Ecto neural progenitor cell (in vitro differentiated cells): ENCODE measurements around the gene RASA3.
"Not testable (repeated sequence)": the region's sequence is repeated elsewhere in the genome, so short reads cannot be mapped to it uniquely, and the experiment has no call there.

ENCODE experiments used
- DNase-seq: peaks from one replicate; pipeline ENCODE4 v3.0.0-alpha.2; 2018; ENCODE audit warnings: low spot score

The RASA3 gene

GRCh38 chr13:114132419-114133121 lies at the start of gene RASA3:
RASA3 (minus strand) TSS chr13:114132623; CDS start chr13:114132489, 134 bp downstream.
- DNase-seq: peak; percentile 89

DNA sequence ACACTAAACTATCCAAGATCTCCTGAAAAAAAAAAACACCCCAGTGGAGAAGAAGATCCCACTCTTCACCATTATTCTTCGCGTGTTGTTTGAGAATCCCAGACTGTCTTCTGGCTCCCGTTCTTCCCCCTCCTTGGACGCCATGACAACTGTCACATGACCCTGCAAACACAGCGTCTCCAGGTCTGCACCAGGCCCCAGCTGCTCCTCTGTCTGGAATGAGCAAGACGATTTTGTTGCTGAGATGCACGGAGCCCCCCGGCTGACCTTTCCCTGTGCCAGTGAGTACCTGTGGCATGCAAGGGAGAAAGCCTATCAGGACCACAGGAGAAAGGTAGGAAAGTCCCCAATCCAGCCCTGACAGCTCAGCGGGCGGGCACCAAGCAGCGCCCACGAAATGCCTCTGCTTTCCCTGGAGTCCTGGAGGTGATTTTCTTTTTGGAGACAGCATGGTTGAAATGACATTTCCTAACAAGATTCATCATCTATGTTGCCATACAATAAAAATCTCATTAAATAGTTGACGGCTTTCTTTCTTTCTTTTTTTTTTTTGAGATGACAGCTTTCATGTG lies 46.8 kb upstream of the RASA3 start, which contains the start of gene CFAP97D2:
Gene CFAP97D2, plus strand, starts transcription at position 171 of the 572 bp plus-strand sequence. Its CDS starts 74 bp downstream, at position 245.
- DNase-seq: no peak

DNA sequence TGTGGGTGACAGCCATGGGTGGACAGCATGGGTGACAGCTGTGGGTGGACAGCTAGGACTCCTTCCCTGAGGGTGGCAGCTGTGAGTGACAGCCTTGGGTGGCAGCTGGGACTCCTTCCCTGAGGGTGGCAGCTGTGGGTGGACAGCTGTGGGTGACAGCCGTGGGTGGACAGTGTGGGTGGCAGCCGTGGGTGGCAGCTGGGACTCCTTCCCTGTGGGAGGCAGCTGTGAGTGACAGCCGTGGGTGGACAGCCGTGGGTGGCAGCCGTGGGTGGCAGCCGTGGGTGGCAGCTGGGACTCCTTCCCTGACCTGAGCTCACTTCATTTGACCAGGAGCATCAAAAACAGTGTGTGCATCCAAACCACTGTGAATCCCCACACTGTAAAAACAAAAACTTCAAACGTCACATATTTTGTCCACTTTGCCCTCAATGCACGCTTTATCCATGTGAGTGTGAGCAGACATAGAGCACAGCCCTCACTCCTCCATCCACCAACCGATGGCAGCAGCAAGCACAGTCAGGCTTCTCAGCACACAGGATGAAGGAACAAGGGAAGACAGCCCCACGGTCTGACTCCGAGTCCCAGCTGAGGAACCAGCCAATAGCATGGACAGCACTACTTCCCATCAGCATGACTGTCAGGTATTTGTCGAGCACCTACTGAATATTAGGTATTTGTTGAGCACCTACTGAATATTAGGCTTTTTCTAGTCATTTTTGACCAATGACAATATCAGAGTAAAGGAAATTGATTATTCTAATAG lies 45.0 kb upstream of the RASA3 start:
- DNase-seq: no peak

GRCh38 chr13:114176359-114176902 lies 44.0 kb upstream of the RASA3 start:
- not testable (repeated sequence) for DNase-seq

- no peak for DNase-seq
Measured at GRCh38 chr13:114174529-114174961, 42.1 kb upstream of the RASA3 start.

- DNase-seq: no peak
Measured at GRCh38 chr13:114173745-114174144, 41.3 kb upstream of the RASA3 start.

DNA sequence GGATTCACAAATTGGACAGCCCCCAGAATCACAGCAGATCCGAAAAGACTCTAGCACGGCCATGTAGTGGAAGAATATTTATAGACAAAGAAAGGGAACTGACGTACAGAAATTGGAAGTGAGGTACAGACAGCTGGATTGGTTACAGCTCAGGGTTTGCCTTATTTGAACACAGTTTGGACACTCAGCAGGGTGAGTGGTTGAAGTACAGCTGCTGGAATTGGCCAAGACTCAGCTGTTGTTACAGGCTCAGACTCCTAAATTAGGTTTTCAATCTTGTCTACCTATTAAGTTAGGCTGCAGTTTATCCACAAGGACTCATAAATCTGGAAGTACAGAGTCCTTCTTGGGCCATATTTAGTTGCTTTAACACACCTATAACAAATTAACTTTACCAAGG lies 40.8 kb upstream of the RASA3 start:
- no peak for DNase-seq

- no peak for DNase-seq
Measured at GRCh38 chr13:114167885-114168284, 35.5 kb upstream of the RASA3 start.

GRCh38 chr13:114167426-114167825 lies 35.0 kb upstream of the RASA3 start:
- no peak for DNase-seq

- no peak for DNase-seq
Measured at GRCh38 chr13:114166381-114167131, 34.1 kb upstream of the RASA3 start.

DNA sequence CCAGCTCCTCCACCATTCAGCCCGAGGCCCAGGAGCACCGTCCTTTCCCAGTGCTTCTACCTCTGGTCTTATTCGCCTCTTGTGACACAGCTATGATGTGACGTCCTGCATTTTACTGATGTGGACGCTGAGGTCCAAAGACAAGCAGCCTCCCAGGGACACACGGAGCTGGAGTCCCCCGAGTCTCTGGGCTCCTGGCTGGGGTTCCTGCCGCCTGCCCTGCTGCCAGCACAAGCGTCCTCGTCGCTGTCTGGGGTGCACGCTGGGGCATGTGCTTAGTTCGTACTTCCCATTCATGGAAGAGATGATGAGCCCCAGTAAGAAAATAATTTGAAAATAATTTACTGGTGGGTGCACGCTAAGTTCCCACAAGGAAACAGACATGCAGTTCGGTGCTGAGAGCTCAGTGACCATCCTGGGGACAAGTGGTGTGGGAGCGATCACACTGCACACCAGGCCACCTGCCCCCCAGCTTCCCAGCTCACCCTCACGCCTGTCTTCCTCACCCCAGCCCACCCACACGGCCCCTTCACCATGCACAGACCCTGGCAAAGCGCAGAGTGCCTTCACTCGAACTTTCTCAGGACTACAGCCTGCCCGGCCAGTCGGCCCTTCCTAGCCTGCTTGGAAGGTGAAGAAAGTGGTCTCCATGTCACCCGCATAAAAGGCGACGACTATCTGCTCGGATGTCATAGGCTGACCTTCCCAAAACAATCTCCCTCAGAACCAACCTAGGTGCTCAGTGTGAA lies 32.4 kb upstream of the RASA3 start:
- no peak for DNase-seq

- DNase-seq: no peak
Measured at GRCh38 chr13:114164053-114164452, 31.6 kb upstream of the RASA3 start.

DNA sequence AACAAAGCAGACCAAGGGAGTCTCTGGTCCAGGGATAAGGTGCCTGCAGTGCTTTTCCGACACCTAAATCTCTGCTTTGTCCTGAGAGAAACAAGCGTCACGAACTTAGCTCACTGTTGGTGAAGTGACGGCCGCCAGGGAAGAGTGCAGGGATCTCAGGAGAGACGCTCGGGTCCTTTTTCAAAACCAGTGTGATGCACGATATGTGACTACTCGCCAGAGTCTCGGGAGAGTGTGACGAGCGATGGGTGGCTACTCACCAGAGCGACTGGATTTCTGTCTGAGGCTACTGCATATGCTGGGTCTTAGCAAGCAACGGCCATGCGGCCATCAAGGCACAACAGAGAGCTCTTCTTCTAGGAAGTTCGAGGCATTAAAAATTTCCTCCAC lies 30.1 kb upstream of the RASA3 start:
- peak; percentile 32 for DNase-seq

DNA sequence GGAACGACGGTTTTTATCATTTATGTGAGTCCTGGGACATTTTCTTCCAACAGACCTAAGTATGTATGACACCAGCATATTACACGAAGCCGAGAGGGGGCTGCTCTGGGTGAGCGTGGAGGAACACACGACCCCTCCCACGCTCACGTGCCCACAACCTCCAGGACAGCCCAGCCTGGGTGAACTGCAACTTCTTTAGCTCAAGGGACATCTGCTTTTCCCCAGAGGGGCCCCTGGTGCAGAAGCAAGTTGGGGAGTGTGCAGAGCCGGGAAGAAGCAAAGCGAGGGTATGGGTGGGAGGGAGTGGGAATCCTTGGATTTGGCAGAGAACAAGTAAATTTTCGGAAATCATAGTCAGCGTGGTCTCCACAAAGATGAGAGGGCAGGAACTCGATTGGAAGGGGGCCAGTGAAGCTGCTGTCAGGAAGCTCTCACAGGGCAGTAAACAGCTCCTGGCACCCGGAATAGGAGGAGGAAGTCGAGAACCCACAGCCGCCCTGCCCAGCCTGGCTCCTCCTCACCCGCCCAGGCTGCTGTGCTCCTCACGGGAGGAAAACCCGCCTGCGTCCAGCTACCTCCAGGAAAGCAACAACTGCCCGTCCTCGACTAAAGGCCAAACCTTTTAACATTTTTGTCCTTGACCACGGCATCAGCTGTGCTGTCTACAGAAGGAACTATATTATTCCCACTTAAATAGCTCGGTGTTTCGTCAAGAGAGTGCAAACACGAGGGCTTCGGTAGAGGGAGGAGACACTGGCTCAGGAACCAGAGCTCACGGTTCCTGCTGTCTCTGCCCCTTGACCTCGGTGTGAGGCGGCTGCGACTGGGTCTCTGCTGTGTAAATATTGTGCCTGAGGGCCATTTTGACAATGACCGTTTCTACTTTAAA lies 29.5 kb upstream of the RASA3 start:
- DNase-seq: peak; percentile 37

GRCh38 chr13:114161028-114161556 lies 28.7 kb upstream of the RASA3 start:
- peak; percentile 34 for DNase-seq

- DNase-seq: not testable (repeated sequence)
Measured at GRCh38 chr13:114158869-114159666, 26.6 kb upstream of the RASA3 start.

DNA sequence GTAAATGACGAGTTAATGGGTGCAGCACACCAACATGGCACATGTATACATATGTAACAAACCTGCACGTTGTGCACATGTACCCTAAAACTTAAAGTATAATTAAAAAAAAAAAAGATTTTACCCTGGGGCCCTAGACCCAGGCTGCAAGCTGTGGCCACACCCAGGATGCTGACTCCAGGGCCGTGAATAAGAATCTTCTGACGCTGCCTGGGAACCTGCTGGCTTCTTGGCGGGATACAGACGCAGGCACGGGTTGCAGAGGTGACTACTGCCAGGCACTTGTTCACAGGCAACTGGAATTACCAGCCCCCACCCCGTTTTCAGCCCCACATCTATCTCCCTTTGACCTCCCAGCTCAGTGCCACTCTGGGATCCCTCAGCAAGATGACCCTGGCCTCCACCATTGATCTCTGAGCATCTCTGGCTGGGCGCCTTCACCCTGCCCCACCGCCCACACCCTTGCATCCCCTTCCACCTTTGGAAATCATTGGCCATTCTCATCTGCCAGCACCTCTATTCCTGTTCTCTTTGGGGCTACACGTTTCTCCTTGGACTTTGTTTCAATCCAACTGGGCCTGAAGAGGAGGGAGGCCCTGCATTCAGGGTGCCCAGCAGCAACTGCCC lies 25.6 kb upstream of the RASA3 start:
- DNase-seq: peak; percentile 31
